Measurements from ENCODE around the gene LRRC10B.

Gene LRRC10B

DNA sequence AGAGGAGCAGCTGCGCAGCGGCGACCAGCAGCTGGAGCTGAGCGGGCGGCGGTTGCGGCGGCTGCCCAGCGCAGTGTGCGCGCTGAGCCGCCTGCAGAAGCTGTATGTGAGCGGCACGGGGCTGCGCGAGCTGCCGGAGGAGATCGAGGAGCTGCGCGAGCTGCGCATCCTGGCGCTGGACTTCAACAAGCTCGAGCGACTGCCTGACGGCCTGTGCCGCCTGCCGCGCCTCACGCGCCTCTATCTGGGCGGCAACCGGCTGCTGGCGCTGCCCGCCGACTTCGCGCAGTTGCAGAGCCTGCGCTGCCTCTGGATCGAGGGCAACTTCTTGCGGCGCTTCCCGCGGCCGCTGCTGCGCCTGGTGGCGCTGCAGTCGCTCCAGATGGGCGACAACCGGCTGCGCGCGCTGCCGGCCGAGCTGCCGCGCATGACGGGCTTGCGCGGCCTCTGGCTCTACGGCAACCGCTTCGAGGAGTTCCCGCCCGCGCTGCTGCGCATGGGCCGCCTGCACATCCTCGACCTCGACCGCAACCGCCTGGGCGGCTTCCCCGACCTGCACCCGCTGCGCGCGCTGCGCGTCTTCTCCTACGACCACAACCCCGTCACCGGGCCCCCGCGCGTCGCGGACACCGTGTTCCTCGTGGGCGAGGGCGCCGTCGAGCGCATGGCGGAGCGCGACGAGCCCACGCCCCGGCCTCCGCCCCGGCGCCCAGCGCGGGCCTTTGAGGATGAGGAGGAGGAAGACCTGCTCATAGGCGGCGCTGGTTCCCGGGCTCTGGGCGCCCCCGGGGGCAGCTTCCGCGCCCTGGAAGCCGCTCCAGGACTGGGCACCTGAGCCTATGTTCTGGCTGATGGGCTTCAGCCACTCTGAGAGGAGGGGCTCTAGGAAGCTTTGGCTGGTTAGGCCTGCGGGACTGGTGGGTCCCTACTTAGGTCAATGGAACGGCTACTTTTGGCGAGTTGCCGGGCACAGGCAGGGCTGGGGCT lies 787 bp downstream of the LRRC10B start:
- peak; percentile 29 for DNase-seq (ENCODE audit: low spot score)

- no peak for DNase-seq (ENCODE audit: low spot score)
Observed at GRCh38 chr11:61510166-61510919, 1.8 kb downstream of the LRRC10B start.

DNA sequence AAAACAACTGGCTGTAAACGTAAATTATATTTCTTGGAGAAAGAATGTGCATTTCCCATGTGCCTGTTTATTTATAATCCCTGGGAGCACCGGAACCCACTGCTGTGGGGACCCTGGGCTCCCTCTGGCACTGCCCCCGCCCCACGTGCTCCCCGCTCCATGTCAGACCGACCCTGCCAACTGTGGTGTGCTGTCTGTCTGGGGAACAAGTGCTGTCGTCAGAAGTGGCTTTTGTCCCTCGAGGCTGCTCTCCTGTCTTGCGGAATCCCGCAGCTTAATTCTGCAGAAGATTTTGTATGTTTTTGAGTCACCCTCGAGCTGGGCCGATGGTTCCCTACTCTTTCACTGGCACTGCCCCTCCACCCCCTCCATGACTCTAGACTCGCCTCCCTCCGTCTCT lies 2.4 kb downstream of the LRRC10B start:
- DNase-seq (ENCODE audit: low spot score), result no peak

- DNase-seq (ENCODE audit: low spot score), result no peak
Observed at GRCh38 chr11:61511383-61511782, 2.8 kb downstream of the LRRC10B start.

DNA sequence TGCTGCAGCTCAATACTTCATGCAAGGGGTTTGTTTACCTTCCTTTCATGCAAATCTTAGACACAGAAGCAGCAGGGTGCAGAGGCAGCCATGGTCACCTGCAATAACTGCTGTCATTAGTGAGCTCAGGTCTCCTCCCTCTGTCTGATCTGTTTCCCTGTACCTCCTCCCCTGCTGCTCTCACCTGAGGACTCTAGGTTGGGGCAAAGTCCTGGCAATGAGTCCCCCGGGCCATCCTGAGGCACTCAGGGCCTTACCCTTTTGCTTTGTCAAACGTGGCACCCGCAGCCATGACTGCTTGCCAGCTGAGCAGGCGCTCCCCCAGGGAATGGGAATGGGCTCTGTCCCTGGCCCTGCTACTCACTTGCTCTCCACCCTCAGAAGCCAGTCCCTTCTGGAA lies 3.9 kb downstream of the LRRC10B start:
- DNase-seq (ENCODE audit: low spot score), result no peak

GRCh38 chr11:61513143-61513765 lies 4.7 kb downstream of the LRRC10B start:
- no peak for DNase-seq (ENCODE audit: low spot score)

DNA sequence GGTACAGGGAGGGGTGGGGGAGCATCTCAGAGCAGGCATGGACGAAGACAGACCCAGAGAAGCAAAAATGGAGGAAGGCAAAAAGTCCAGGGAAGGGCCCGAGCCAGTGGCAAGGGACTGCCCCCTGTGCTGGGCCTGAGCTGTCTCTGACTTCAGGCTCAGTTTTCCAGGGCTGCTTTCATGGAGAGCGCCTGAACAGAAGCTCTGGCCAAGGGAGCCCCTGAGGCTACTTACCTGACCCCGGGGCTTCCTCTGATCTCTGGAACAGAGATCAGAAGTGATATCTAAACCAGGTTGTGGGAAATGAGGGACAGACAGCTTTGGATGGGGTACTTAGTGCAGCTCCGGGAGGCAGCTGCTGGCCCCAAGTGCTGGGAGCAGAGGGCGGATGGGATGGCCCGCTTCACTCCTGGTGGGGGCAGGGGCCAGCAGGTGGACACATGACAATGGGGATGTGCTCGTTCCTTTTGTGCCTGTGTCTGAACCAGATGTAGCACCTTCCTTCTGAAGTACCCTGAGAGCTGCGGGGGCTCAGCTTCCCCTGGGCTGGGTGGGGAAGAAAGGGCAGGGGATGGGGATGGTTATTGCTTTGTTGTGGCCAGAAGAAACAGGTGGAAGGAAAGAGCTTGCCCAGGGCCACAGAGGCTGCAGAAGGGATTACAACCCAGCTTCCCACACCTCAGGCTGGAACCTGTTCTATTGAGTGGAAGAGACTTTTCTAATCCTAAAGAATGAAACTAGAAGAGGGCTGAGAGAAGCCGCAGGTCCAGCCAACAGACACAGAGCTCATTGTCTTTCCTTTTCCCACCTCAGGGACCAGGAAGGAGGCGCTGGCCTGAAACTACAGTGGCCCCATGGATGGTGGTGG lies 5.7 kb downstream of the LRRC10B start:
- no peak for DNase-seq (ENCODE audit: low spot score)

- no peak for DNase-seq (ENCODE audit: low spot score)
Observed at GRCh38 chr11:61515686-61516085, 7.1 kb downstream of the LRRC10B start.

GRCh38 chr11:61516191-61516590 lies 7.6 kb downstream of the LRRC10B start:
- DNase-seq (ENCODE audit: low spot score), result no peak

DNA sequence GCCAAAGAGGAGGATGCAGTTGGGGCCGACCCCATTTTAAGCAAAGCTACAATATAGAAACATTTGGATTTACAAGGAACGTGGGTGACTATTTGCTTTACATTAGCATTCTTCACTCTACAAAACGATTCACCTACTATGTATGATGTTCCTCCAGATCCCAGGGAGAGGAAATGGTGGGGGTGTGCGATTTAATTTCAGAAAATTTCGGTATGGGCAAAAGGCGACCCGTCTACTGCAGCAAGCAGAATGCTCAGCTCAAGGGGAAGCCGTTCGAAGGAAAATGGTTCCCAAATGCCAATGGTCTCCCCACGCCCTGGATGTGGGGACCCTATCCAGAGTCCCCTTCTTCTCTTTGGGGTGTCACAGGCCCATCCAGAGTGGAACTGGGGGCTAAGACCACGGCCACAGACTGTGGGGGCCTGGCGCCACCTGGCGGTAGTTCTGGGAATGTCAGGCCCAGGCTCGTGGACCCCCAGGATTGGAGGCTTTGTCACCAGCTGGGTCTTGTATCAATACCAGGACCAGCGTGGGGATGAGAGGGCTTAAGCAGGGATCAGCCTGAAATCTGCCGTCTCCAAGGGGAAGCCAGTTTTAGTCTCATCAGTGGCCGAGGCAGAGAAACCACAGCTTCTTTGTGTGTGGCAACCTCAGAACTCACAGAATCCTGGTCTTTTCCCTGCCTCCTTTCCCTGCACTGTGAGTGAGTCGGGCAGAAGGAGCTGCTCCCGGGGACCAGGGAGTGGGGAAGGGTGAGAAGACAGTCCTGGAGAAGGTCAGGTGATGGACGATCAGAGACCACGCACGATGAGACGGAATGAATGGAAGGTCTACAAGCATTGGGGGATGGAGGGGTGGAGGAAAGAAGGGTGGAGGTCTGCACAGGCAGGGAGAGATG lies 8.4 kb downstream of the LRRC10B start:
- DNase-seq (ENCODE audit: low spot score), result peak; percentile 36

- DNase-seq (ENCODE audit: low spot score), result no peak
Observed at GRCh38 chr11:61518032-61518795, 9.7 kb downstream of the LRRC10B start.

- no peak for DNase-seq (ENCODE audit: low spot score)
Observed at GRCh38 chr11:61522881-61523280, 14.3 kb downstream of the LRRC10B start.

DNA sequence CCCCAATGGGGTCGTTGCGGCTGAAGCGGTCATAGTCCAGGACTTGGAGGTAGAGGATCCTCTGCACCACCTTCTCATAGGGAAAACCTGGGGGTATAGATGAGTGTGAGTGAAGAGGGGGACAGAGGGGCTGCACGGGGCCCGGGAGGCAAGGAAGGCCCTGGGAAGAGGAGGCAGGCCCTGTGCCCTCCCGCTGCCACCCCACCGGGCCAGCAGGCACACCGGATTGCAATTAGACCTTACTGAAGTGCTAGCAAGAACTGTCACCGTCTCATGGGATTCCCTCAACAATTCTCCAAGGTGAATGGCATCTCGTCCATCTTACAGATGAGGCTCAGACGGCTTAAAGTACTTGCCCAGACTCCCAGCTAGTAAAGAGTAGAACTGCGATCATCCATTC lies 15.9 kb downstream of the LRRC10B start:
- no peak for DNase-seq (ENCODE audit: low spot score)

GRCh38 chr11:61524963-61525587 lies 16.5 kb downstream of the LRRC10B start:
- no peak for DNase-seq (ENCODE audit: low spot score)

DNA sequence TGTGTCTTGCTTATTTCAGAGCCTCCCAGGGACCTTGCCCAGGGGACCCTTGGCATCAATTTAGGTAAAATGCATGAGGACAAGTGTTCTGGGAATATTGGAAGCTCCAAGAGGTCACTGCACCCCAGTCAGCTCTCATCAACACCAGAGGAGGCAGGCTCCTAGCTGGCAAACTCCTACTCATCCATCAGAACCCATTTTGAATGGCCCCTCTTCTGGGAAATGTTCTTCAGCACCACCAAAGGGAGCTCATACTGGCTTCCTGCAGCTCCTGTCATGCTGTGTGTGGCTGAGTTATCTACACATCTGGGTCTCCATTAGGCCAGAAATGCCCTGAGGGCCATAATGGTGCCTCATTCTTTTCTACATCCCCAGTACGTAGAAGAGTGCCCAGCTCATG lies 17.7 kb downstream of the LRRC10B start:
- no peak for DNase-seq (ENCODE audit: low spot score)

DNA sequence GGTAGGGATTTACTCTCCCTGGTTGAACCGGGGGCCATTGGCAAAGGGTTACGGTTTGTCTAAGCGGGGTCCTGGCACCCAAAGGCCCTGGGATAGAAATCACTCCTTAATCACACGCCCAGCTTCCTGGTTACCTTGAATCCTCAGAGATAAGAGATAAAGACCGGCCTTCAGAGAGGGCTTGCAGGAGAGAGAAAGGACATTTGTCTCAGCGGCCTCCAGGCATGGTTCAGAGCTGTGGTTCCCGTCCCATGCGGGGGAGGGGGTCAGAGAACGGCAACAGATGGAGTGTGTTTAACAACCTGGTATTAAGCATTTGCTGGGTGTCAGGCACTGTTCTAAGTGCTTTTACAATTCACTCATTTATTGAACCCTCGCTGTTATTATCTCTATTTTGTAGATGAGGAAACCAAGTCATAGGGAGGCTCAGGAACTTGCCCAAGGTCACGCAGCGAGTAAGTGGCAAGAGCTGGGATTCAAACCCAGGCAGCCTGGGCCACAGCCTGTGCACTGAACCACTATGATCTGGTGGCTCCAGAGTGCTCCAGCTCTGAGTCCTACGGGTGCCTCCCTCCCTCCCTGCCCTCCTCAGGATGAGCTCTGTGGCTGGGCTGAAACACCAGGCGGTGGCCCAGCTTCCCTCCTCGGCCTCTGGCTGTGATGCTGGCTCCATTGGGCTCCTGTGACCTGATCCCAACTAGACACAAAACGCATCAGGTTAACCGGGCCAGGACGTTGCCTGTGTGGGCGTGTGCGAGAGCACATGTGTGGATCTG lies 18.6 kb downstream of the LRRC10B start:
- no peak for DNase-seq (ENCODE audit: low spot score)

DNA sequence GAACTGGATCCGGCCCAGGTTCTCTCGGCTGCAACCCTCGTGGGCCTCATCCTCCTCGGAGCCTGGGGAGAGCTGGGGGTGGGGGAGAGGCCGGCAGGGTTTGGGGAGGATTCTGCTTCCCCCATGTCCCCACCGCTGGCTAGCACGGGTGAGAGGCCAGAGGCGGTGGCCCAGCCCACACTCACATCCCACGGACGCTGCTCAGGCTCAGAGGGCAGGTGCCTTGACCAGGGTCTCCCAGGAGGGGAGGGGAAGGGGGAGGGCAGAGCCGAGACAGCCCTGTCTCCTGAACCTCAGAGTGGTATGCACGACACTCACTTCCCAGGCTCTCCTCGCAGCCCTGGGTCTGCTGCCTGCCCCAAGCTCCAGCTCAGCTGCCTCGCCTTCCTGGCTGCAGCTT lies 19.6 kb downstream of the LRRC10B start:
- no peak for DNase-seq (ENCODE audit: low spot score)

DNA sequence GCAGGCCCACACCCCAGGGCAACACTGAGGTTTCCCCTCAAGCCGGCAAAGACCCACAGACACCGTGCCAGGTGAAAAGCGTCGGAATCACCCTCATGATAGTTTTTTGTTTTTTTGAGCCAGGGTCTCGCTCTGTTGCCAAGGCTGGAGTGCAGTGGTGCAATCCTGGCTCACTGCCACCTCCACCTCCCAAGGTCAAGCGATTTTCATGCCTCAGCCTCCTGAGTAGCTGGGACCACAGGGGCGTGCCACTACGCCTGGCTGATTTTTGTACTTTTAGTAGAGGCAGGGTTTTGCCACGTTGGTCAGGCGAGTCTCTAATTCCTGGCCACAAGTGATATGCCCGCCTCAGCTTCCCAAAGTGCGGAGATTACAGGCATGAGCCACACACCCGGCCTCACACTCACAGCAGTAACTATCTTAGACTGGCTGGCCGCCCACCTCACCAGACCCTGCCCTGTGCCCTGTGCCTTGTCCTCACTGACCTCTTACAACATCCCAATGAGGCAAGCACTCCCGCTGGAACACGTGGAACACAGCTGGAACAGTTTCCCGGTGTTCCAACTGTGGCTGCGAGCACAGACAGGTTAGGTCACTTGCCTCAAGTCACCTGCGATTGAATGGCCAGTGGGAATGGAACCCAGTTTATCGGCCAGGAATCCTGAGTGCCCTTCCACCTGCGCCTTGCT lies 21.1 kb downstream of the LRRC10B start:
- DNase-seq (ENCODE audit: low spot score), result no peak
